ENCODE measurements around the gene PTPRCAP.
A peak's percentile ranks its signal among the peaks of the same experiment; 100 is the strongest.

PTPRCAP gene

DNA sequence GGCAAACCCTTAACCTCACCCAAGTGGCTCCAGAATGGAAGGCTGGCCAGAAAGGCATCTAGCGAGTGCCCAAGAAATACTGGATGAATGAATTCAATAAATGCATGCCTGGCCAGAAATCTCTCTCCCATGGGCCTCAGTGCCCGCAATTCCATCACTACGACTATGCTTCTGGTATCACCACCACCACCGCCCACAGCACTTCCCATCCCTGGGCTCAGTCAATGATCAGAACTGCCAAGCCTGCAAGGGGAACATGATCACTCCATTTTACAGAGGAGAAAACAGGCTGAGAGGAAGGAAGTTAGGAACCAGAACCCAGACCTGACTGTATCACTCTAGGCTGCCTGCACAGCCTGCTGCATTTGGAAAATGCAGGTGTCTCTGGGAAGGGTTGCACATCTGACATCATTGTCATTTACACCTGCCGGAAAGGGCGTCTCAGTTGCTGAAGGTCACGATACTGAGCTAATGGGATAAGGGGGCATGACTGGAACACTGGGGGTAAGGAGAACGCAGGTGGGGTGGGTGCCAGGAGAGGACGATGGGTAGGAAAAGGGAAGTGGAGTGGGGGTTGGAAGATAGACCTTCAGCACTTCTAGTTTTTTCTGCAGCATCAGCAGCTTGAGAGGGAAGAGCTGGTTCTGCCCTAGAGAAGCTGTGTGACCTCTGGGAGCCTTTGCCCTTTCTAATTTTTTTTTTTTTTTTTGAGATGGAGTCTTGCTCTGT is 11.8 kb upstream of the PTPRCAP start:
- no peaks in the 10 kb centered on the region for H3K9me2 ChIP-seq (replicated peaks; ENCODE audit: insufficient read depth, low read length)
- TF ChIP-seq EZH2phosphoT487 (IDR thresholded peaks at IDR 0.05; ENCODE audit: low read length) (no peak), EZH2 (optimal IDR thresholded peaks at IDR 0.05; ENCODE audit: low read depth, low read length) (no peak)
- TF ChIP-seq, protein P1, sequence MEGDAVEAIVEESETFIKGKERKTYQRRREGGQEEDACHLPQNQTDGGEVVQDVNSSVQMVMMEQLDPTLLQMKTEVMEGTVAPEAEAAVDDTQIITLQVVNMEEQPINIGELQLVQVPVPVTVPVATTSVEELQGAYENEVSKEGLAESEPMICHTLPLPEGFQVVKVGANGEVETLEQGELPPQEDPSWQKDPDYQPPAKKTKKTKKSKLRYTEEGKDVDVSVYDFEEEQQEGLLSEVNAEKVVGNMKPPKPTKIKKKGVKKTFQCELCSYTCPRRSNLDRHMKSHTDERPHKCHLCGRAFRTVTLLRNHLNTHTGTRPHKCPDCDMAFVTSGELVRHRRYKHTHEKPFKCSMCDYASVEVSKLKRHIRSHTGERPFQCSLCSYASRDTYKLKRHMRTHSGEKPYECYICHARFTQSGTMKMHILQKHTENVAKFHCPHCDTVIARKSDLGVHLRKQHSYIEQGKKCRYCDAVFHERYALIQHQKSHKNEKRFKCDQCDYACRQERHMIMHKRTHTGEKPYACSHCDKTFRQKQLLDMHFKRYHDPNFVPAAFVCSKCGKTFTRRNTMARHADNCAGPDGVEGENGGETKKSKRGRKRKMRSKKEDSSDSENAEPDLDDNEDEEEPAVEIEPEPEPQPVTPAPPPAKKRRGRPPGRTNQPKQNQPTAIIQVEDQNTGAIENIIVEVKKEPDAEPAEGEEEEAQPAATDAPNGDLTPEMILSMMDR (IDR thresholded peaks at IDR 0.05; ENCODE audit: low read length), result no peak
- peak overlapping the region; percentile 39; the same call in 1 of the 2 replicates for H3K27ac ChIP-seq (ENCODE audit: low read length)
- H3K9me3 ChIP-seq (replicated peaks; ENCODE audit: insufficient read depth, low read length), result no peaks in the 10 kb centered on the region
- H3K27me3 ChIP-seq (replicated peaks; ENCODE audit: insufficient read depth, low read length), result no peaks in the 10 kb centered on the region
- peak overlapping the region; percentile 1; the same call in 1 of the 2 replicates for H3K4me3 ChIP-seq (ENCODE audit: low read length)
- H4K20me1 ChIP-seq (ENCODE audit: insufficient read depth, low read length), result no peaks in the 10 kb centered on the region
- no peaks in the 10 kb centered on the region for H3K36me3 ChIP-seq (replicated peaks; ENCODE audit: insufficient read depth, low read length)
- peak overlapping the region; percentile 55 for H2AFZ ChIP-seq (ENCODE audit: low read length)
- H3F3A ChIP-seq (ENCODE audit: insufficient read depth, low read length), result peaks cover 6% of the 10 kb centered on the region
- peaks cover 10% of the 10 kb centered on the region for H3K4me1 ChIP-seq (ENCODE audit: low read length)
- H3K4me2 ChIP-seq (ENCODE audit: low read depth, low read length), result peak overlapping the region; percentile 63; the same call in 1 of the 2 replicates
- peak; percentile 25 for DNase-seq
- H3K9ac ChIP-seq (ENCODE audit: low read length), result no peak overlapping the region; the same call in 1 of the 2 replicates
- no peaks in the 10 kb centered on the region for H3K79me2 ChIP-seq (ENCODE audit: low read length)

DNA sequence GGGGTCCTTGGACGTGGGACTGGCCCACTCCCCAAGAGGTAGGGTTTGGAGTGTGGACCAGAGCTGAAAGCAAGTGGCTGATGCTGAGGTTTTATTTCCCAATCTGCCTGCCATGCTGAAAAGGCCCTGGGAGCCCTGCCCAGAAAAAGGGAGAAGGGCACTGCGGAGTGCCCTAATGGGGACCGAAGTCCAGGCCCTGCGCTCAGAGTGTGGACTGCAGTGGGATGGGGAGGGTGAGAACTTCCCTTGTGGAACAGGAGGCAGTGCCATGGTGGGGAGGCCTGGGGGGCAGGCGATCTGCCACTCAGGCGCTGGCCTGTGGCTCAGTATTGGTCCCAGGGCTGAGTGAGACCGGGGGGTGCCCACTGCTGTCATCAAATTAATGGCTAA is 10.7 kb upstream of the PTPRCAP start:
- H3K27me3 ChIP-seq (replicated peaks; ENCODE audit: insufficient read depth, low read length), result no peaks in the 10 kb centered on the region
- H3K79me2 ChIP-seq (ENCODE audit: low read length), result no peaks in the 10 kb centered on the region
- H2AFZ ChIP-seq (ENCODE audit: low read length), result no peak overlapping the region
- no peaks in the 10 kb centered on the region for H3K9me2 ChIP-seq (replicated peaks; ENCODE audit: insufficient read depth, low read length)
- DNase-seq, result no peak
- no peaks in the 10 kb centered on the region for H4K20me1 ChIP-seq (ENCODE audit: insufficient read depth, low read length)
- H3K27ac ChIP-seq (ENCODE audit: low read length), result no peak overlapping the region
- H3K9ac ChIP-seq (ENCODE audit: low read length), result no peak overlapping the region
- H3K36me3 ChIP-seq (replicated peaks; ENCODE audit: insufficient read depth, low read length), result no peaks in the 10 kb centered on the region
- TF ChIP-seq, protein P1 (IDR thresholded peaks at IDR 0.05; ENCODE audit: low read length), result no peak
- TF ChIP-seq EZH2phosphoT487 (IDR thresholded peaks at IDR 0.05; ENCODE audit: low read length) (no peak), EZH2 (optimal IDR thresholded peaks at IDR 0.05; ENCODE audit: low read depth, low read length) (no peak)
- H3K9me3 ChIP-seq (replicated peaks; ENCODE audit: insufficient read depth, low read length), result no peaks in the 10 kb centered on the region
- H3K4me1 ChIP-seq (ENCODE audit: low read length), result peaks cover 12% of the 10 kb centered on the region
- no peak overlapping the region for H3K4me2 ChIP-seq (ENCODE audit: low read depth, low read length)
- H3F3A ChIP-seq (ENCODE audit: insufficient read depth, low read length), result peaks cover 6% of the 10 kb centered on the region
- no peak overlapping the region for H3K4me3 ChIP-seq (ENCODE audit: low read length)

DNA sequence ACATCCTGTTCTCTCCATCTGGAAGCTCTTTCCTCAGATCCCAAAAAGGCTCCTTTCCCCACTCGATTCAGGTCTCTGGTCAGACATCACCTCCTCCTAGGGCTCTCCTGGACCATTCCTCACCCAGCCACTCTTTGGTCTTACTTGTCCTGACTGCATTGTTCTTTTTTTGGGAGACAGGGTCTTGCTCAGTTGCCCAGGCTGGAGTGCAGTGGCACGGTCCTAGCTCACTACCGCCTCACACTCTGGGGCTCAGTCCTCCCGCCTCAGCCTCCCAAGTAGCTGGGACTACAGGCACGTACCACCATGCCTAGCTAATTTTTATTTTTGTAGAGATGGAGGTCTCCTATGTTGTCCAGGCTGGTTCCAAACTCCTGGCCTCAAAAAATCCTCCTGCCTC is 8.0 kb upstream of the PTPRCAP start:
- H3K27ac ChIP-seq (ENCODE audit: low read length), result no peak overlapping the region
- no peaks in the 10 kb centered on the region for H3K9me3 ChIP-seq (replicated peaks; ENCODE audit: insufficient read depth, low read length)
- H3K9me2 ChIP-seq (replicated peaks; ENCODE audit: insufficient read depth, low read length), result no peaks in the 10 kb centered on the region
- no peak overlapping the region for H3K4me3 ChIP-seq (ENCODE audit: low read length)
- no peaks in the 10 kb centered on the region for H3K27me3 ChIP-seq (replicated peaks; ENCODE audit: insufficient read depth, low read length)
- no peaks in the 10 kb centered on the region for H3K79me2 ChIP-seq (ENCODE audit: low read length)
- peaks cover 12% of the 10 kb centered on the region for H3K4me1 ChIP-seq (ENCODE audit: low read length)
- TF ChIP-seq EZH2 (optimal IDR thresholded peaks at IDR 0.05; ENCODE audit: low read depth, low read length), result no peak
- TF ChIP-seq EZH2phosphoT487 (IDR thresholded peaks at IDR 0.05; ENCODE audit: low read length), result no peak
- TF ChIP-seq, protein P1 (IDR thresholded peaks at IDR 0.05; ENCODE audit: low read length), result no peak
- H4K20me1 ChIP-seq (ENCODE audit: insufficient read depth, low read length), result no peaks in the 10 kb centered on the region
- DNase-seq, result no peak
- H3K9ac ChIP-seq (ENCODE audit: low read length), result no peak overlapping the region
- H3K36me3 ChIP-seq (replicated peaks; ENCODE audit: insufficient read depth, low read length), result no peaks in the 10 kb centered on the region
- no peak overlapping the region for H3K4me2 ChIP-seq (ENCODE audit: low read depth, low read length)
- peaks cover 6% of the 10 kb centered on the region for H3F3A ChIP-seq (ENCODE audit: insufficient read depth, low read length)
- H2AFZ ChIP-seq (ENCODE audit: low read length), result no peak overlapping the region

Data from MM.1S (cell line).